Loucy (cell line): Measurements from ENCODE around the gene CNPY1.

Experiments used
- H2AFZ ChIP-seq: fragments of 200-600 bp; sonication (generic); 2 replicates; pipeline ENCODE4 v1.6.0; 2016; ENCODE audit warnings: antibody characterized with exemption, mild to moderate bottlenecking, low read length, moderate library complexity
- H3F3A ChIP-seq: fragments of 200-600 bp; 2 replicates; pipeline ENCODE4 v1.6.0; 2016; ENCODE audit warnings: antibody characterized with exemption, low read depth, mild to moderate bottlenecking
- H3K27me3 ChIP-seq: fragments of 200-600 bp; sonication (generic); 2 replicates; pipeline ENCODE4 v1.6.1; 2014; ENCODE audit warnings: low read length, mild to moderate bottlenecking; ENCODE audit not compliant: insufficient read depth, poor library complexity, severe bottlenecking
- H3K36me3 ChIP-seq: fragments of 200-600 bp; sonication (generic); 2 replicates; pipeline ENCODE4 v1.6.1; 2016; ENCODE audit warnings: low read length; ENCODE audit not compliant: insufficient read depth
- H3K4me1 ChIP-seq: fragments of 200-600 bp; sonication (generic); 2 replicates; pipeline ENCODE4 v1.5.1; 2014; ENCODE audit warnings: low read length, mild to moderate bottlenecking; ENCODE audit not compliant: insufficient read depth, poor library complexity, severe bottlenecking
- H3K4me2 ChIP-seq: fragments of 200-600 bp; sonication (generic); 2 replicates; pipeline ENCODE4 v1.6.0; 2014; ENCODE audit warnings: antibody characterized with exemption, low read length, low read depth, mild to moderate bottlenecking; ENCODE audit not compliant: poor library complexity, severe bottlenecking
- H3K4me3 ChIP-seq: fragments of 200-600 bp; sonication (generic); 2 replicates; pipeline ENCODE4 v1.5.1; 2014; ENCODE audit warnings: low read length, mild to moderate bottlenecking, mixed read lengths; ENCODE audit not compliant: poor library complexity, severe bottlenecking
- H3K79me2 ChIP-seq: fragments of 200-600 bp; sonication (generic); 2 replicates; pipeline ENCODE4 v1.6.1; 2014; ENCODE audit warnings: low read length; ENCODE audit not compliant: insufficient read depth
- H3K9ac ChIP-seq: fragments of 200-600 bp; sonication (generic); 2 replicates; pipeline ENCODE4 v1.6.0; 2014; ENCODE audit warnings: mild to moderate bottlenecking, low read depth, low read length, moderate library complexity; ENCODE audit not compliant: poor library complexity, severe bottlenecking
- H3K9me2 ChIP-seq: fragments of 200-600 bp; sonication (generic); replicated peaks from 2 replicates; pipeline ENCODE4 v1.6.1; 2016; ENCODE audit warnings: low read depth, low read length, mixed read lengths
- H3K9me3 ChIP-seq: fragments of 200-600 bp; sonication (generic); 2 replicates; pipeline ENCODE4 v1.6.1; 2014; ENCODE audit warnings: mild to moderate bottlenecking, antibody characterized with exemption, low read length, low read depth; ENCODE audit not compliant: insufficient read depth
- H4K20me1 ChIP-seq: fragments of 200-600 bp; sonication (generic); 2 replicates; pipeline ENCODE4 v1.6.0; 2014; ENCODE audit warnings: antibody characterized with exemption, low read length, mild to moderate bottlenecking; ENCODE audit not compliant: insufficient read depth, poor library complexity, severe bottlenecking
- EZH2phosphoT487 ChIP-seq: fragments of 200-600 bp; IDR thresholded peaks from 2 replicates; pipeline ENCODE4 v1.6.1; 2018; ENCODE audit warnings: antibody characterized with exemption, mild to moderate bottlenecking, moderate library complexity, borderline replicate concordance
- TF ChIP-seq, protein P1 (sequence below): fragments of 200-600 bp; sonication (generic); conservative IDR thresholded peaks from 2 replicates; pipeline ENCODE4 v1.5.1; 2014; ENCODE audit warnings: mild to moderate bottlenecking, antibody characterized with exemption, low read length

Gene CNPY1

DNA sequence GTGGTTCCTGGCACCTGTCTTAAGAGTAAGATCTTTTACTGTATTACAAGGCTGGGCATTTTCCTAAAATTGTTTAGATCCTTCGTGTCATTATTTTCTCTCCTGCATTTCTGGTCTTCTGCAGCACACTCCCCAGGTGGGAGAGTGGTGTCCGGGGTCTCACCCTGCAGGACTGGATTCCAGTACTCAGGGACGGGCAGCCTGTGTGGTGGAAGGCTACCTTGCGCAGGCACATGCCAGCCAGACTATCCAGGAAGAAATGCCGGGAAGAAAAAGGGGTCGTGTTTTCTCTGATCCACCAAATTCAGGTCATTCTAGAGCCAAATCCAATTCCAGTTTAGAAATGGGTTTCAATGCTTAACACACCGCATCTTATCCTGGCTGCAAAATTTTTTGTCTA is 27.7 kb downstream of the CNPY1 start:
- Histone ChIP-seq H3K4me1 (no peaks in the 10 kb centered on the region), H3F3A (no peaks in the 10 kb centered on the region), H3K79me2 (no peaks in the 10 kb centered on the region), H4K20me1 (no peaks in the 10 kb centered on the region), H3K9ac (no peak overlapping the region), H3K27me3 (no peaks in the 10 kb centered on the region), H3K9me3 (no peaks in the 10 kb centered on the region), H3K4me3 (no peak overlapping the region), H3K9me2 (no peaks in the 10 kb centered on the region), H3K4me2 (no peak overlapping the region), H2AFZ (no peak overlapping the region), H3K36me3 (no peaks in the 10 kb centered on the region)
- no peak for TF ChIP-seq EZH2phosphoT487

DNA sequence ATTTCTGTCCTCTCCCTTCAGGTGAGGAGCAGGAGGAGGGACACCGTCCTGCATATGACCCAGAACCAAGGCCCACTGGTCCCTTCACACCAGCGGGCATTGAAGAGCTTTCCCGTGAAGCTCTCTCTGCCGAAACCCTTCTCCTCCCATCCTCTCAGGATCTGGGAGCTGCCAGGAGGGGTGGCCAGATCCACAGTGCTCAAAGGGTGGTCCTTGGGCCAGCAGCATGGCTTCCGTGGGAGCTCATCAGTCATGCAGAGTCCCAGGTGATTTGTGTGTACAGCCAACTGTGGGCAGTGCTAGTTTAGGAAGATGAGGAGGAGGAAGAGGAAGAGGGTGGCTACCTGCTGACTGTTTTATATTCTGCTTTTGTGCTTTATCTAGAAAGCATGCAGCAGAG is 28.4 kb downstream of the CNPY1 start:
- H3K9ac ChIP-seq = no peak overlapping the region
- no peaks in the 10 kb centered on the region for H3K36me3 ChIP-seq
- no peaks in the 10 kb centered on the region for H3F3A ChIP-seq
- H3K4me3 ChIP-seq = no peak overlapping the region
- no peaks in the 10 kb centered on the region for H3K9me3 ChIP-seq
- H3K4me1 ChIP-seq = no peaks in the 10 kb centered on the region
- H3K27me3 ChIP-seq = no peaks in the 10 kb centered on the region
- TF ChIP-seq, protein P1, sequence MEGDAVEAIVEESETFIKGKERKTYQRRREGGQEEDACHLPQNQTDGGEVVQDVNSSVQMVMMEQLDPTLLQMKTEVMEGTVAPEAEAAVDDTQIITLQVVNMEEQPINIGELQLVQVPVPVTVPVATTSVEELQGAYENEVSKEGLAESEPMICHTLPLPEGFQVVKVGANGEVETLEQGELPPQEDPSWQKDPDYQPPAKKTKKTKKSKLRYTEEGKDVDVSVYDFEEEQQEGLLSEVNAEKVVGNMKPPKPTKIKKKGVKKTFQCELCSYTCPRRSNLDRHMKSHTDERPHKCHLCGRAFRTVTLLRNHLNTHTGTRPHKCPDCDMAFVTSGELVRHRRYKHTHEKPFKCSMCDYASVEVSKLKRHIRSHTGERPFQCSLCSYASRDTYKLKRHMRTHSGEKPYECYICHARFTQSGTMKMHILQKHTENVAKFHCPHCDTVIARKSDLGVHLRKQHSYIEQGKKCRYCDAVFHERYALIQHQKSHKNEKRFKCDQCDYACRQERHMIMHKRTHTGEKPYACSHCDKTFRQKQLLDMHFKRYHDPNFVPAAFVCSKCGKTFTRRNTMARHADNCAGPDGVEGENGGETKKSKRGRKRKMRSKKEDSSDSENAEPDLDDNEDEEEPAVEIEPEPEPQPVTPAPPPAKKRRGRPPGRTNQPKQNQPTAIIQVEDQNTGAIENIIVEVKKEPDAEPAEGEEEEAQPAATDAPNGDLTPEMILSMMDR = no peak
- TF ChIP-seq EZH2phosphoT487 = no peak
- H3K79me2 ChIP-seq = no peaks in the 10 kb centered on the region
- no peak overlapping the region for H3K4me2 ChIP-seq
- H2AFZ ChIP-seq = no peak overlapping the region
- H4K20me1 ChIP-seq = no peaks in the 10 kb centered on the region
- H3K9me2 ChIP-seq = no peaks in the 10 kb centered on the region

DNA sequence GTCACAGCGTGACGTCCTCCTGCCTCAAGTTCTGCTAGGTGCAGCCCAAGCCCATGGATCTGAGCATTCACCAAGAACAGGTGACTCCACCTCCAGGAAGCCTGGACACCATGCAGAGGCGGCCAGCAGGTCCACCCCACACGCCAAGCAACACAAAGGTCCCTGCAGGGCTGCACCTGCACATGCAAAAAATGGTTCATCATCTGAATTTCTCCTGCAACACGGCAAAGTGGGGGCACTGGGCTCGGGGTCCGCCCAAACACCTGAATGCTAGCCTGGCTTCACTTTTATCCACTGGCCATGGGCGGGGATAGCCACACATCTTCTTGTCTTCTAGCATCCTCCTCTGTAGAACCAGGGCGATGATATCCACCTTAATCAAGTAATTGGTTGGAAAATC is 28.9 kb downstream of the CNPY1 start:
- H3K9me3 ChIP-seq = no peaks in the 10 kb centered on the region
- H3K4me2 ChIP-seq = no peak overlapping the region
- H3K9ac ChIP-seq = no peak overlapping the region
- no peaks in the 10 kb centered on the region for H3K79me2 ChIP-seq
- H3F3A ChIP-seq = no peaks in the 10 kb centered on the region
- no peak overlapping the region for H3K4me3 ChIP-seq
- TF ChIP-seq EZH2phosphoT487 = no peak
- TF ChIP-seq, protein P1 = no peak
- H3K9me2 ChIP-seq = no peaks in the 10 kb centered on the region
- H3K4me1 ChIP-seq = no peaks in the 10 kb centered on the region
- no peaks in the 10 kb centered on the region for H4K20me1 ChIP-seq
- H3K36me3 ChIP-seq = no peaks in the 10 kb centered on the region
- H2AFZ ChIP-seq = no peak overlapping the region
- H3K27me3 ChIP-seq = no peaks in the 10 kb centered on the region

DNA sequence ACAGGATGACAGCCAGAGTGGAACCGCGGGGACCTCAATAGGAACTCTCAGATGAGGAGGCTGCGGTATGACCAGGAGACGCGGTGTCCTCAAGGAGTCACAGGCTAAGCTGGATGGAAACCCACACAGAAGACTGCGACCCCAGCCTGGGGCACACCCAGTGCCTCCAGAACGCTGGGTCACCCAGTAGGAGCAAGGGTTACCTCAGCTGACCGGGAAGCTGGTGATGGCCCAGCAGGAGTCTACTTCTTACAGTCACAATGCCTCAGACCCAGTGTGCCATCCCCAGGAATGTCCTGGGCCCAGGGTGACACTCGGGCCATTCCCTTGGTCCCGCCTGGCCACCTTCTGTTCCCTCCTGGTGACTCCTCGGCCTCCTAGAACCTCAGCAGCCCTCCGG is 29.9 kb downstream of the CNPY1 start:
- Histone ChIP-seq H4K20me1 (no peaks in the 10 kb centered on the region), H3K9ac (no peak overlapping the region), H3K4me1 (no peaks in the 10 kb centered on the region), H3K36me3 (no peaks in the 10 kb centered on the region), H3K79me2 (no peaks in the 10 kb centered on the region), H3F3A (no peaks in the 10 kb centered on the region), H2AFZ (no peak overlapping the region), H3K9me2 (no peaks in the 10 kb centered on the region), H3K4me2 (no peak overlapping the region), H3K9me3 (no peaks in the 10 kb centered on the region), H3K27me3 (no peaks in the 10 kb centered on the region), H3K4me3 (no peak overlapping the region)
- TF ChIP-seq, protein P1 = no peak
- TF ChIP-seq EZH2phosphoT487 = no peak
